Measurements from ENCODE around the gene PNPO. TPM values are rescaled to one million over a fixed set of nuclear protein-coding genes. Genes with fewer than 3 reads are reported as not detected.

Gene PNPO
- polyA plus RNA-seq, 1 donor from 2014 or later, result 1.7 TPM

GRCh38 chr17:47989159-47989558 is 47.8 kb downstream of the PNPO start:
- H3K27ac ChIP-seq (ENCODE audit: low read length), result peak overlapping the region; percentile 69
- H3K4me2 ChIP-seq (ENCODE audit: low read length), result peak overlapping the region; percentile 32
- TF ChIP-seq EP300 (conservative IDR thresholded peaks at IDR 0.05; ENCODE audit: poor library complexity, severe bottlenecking) (peak; percentile 86), SMC3 (conservative IDR thresholded peaks at IDR 0.05; ENCODE audit: poor library complexity) (no peak), POLR2AphosphoS5 (IDR thresholded peaks at IDR 0.05) (peak; percentile 48)
- H3K9me2 ChIP-seq (ENCODE audit: insufficient read depth, low read length), result no peaks in the 10 kb centered on the region
- H2AFZ ChIP-seq (ENCODE audit: low read depth, low read length), result no peak overlapping the region
- H3K27me3 ChIP-seq (ENCODE audit: insufficient read depth, low read depth, low read length), result no peaks in the 10 kb centered on the region
- H3F3A ChIP-seq (ENCODE audit: insufficient read depth, low read length, poor library complexity, severe bottlenecking), result no peaks in the 10 kb centered on the region
- no peak overlapping the region for H3K9ac ChIP-seq (ENCODE audit: low read length)
- H3K79me2 ChIP-seq (replicated peaks; ENCODE audit: insufficient read depth, low read length), result no peaks in the 10 kb centered on the region
- no peaks in the 10 kb centered on the region for H3K36me3 ChIP-seq (ENCODE audit: insufficient read depth, low read length)
- no peaks in the 10 kb centered on the region for H4K20me1 ChIP-seq (ENCODE audit: insufficient read depth)
- peak overlapping the region; percentile 40 for H3K4me3 ChIP-seq (ENCODE audit: low read length)
- H3K9me3 ChIP-seq (ENCODE audit: low read length), result no peaks in the 10 kb centered on the region

- no peak overlapping the region for H3K9ac ChIP-seq (ENCODE audit: low read length)
- TF ChIP-seq RAD21 (conservative IDR thresholded peaks at IDR 0.05) (no peak), SMC3 (conservative IDR thresholded peaks at IDR 0.05; ENCODE audit: poor library complexity) (no peak), CTCF (IDR thresholded peaks at IDR 0.05; ENCODE audit: poor library complexity, severe bottlenecking) (no peak), REST (IDR thresholded peaks at IDR 0.05; ENCODE audit: borderline replicate concordance) (no peak), EP300 (conservative IDR thresholded peaks at IDR 0.05; ENCODE audit: poor library complexity, severe bottlenecking) (no peak), POLR2AphosphoS5 (IDR thresholded peaks at IDR 0.05) (no peak), MXI1 (conservative IDR thresholded peaks at IDR 0.05; ENCODE audit: poor library complexity, severe bottlenecking) (no peak), EZH2 (IDR thresholded peaks at IDR 0.05; ENCODE audit: borderline replicate concordance, insufficient read depth, low read length, poor library complexity, severe bottlenecking) (no peak), TAF1 (IDR thresholded peaks at IDR 0.05; ENCODE audit: low read depth) (no peak)
- H3K4me3 ChIP-seq (ENCODE audit: low read length), result peak overlapping the region; percentile 40
- H2AFZ ChIP-seq (ENCODE audit: low read depth, low read length), result no peak overlapping the region
- H3K27ac ChIP-seq (ENCODE audit: low read length), result peak overlapping the region; percentile 69
- no peaks in the 10 kb centered on the region for H3K9me3 ChIP-seq (ENCODE audit: low read length)
- no peaks in the 10 kb centered on the region for H3F3A ChIP-seq (ENCODE audit: insufficient read depth, low read length, poor library complexity, severe bottlenecking)
- no peaks in the 10 kb centered on the region for H3K9me2 ChIP-seq (ENCODE audit: insufficient read depth, low read length)
- no peaks in the 10 kb centered on the region for H3K36me3 ChIP-seq (ENCODE audit: insufficient read depth, low read length)
- H4K20me1 ChIP-seq (ENCODE audit: insufficient read depth), result no peaks in the 10 kb centered on the region
- H3K4me2 ChIP-seq (ENCODE audit: low read length), result peak overlapping the region; percentile 32
- no peaks in the 10 kb centered on the region for H3K79me2 ChIP-seq (replicated peaks; ENCODE audit: insufficient read depth, low read length)
- no peaks in the 10 kb centered on the region for H3K27me3 ChIP-seq (ENCODE audit: insufficient read depth, low read depth, low read length)
These were observed 48.3 kb downstream of the PNPO start for GRCh38 chr17:47989700-47990099.

Data from neural cell (in vitro differentiated cells).